ENCODE measurements around the gene SYNJ2. TPM values are rescaled to one million over a fixed set of nuclear protein-coding genes. Genes with fewer than 3 reads are reported as not detected.

The SYNJ2 gene
- total and polyA plus RNA-seq, 2 of the 4 experiments (the other 2 are of a cell fraction) = 40.8 to 45.2 TPM

DNA sequence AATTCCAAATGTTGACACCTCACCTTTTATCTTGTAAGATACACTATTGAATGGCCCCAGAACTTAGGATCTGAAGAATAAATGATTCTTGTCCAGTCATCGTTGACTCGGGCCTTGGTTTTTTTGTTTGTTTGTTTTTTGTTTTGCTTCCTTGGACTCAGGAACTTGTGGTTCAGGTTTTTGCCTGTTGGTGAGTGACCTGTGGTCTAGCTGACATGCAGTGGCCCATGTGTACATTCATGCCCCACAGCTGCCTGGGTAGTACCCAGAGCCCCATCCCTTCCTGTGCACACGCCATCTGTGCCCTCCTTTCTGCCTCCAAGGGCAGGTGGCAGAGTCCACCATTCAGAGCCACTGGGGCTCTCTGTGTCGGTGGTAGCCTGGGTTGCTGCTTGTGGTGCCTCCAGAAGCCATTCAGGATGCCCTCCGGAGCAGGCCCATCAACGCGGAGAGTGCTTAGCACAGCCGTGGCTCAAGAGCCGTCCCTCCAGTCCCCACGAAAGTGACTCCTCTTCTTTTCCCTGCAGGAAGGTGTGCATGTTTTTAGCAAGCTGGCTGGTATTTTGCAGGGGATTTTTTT lies 85.9 kb downstream of the SYNJ2 start:
- H4K91ac ChIP-seq (ENCODE audit: insufficient read depth, low read depth, low read length) = peak overlapping the region; percentile 77
- H2BK120ac ChIP-seq (ENCODE audit: low read depth, low read length) = peak overlapping the region; percentile 89
- H4K20me1 ChIP-seq (ENCODE audit: insufficient read depth, low read length) = no peaks in the 10 kb centered on the region
- H4K8ac ChIP-seq (ENCODE audit: low read depth in 2 of 2, low read length in 2 of 2) = peak overlapping the region in 1 of 2 experiments; percentile 74; a peak in 1 of 4 replicates
- H3K18ac ChIP-seq (ENCODE audit: low read depth, low read length) = no peak overlapping the region
- H3K4me1 ChIP-seq (ENCODE audit: control insufficient read depth, insufficient read depth, low read length) = peaks cover 17% of the 10 kb centered on the region
- intact Hi-C loops (cut with micrococcal nuclease) (loop anchor here (10.0 kb wide), 1 partner anchor 753 kb away; no protein-coding TSS in a partner anchor), in situ Hi-C loops (cut with MboI; ENCODE audit: low sequenced_read_pairs) (no loop called here), dilution Hi-C loops (cut with HindIII; ENCODE audit: low sequenced_read_pairs, unreplicated experiment) (no loop called here)
- ChIA-PET CTCF (no interaction called here), POLR2A (ENCODE audit: unreplicated experiment) (no interaction called here)
- 100% methylated on average over 1 of the region's 10 CpGs; no CpG with 5 or more reads in 1 of the 2 experiments for WGBS, 2 experiments (ENCODE audit: extremely low coverage in 2 of 2, insufficient read length in 1 of 2)
- H3K27ac ChIP-seq (ENCODE audit: insufficient read depth, low read length) = no peak overlapping the region; the same call in 1 of the 2 replicates
- peak overlapping the region; percentile 12 for H3K14ac ChIP-seq (replicated peaks; ENCODE audit: low read depth, low read length)
- no peaks in the 10 kb centered on the region for H3K9me3 ChIP-seq (ENCODE audit: control insufficient read depth, insufficient read depth, low read length)
- peaks cover 2 to 67% of the 10 kb centered on the region in 2 experiments; a peak in 2 of 4 replicates for H3K79me1 ChIP-seq (ENCODE audit: low read depth in 1 of 2, low read length in 2 of 2)
- no TSS peak for BruUV-seq (replicated peaks)
- DNase-seq = no peak
- peak overlapping the region; percentile 35; the same call in 1 of the 3 replicates for H2BK15ac ChIP-seq (ENCODE audit: low read depth, low read length)
- no peak for ATAC-seq (ENCODE audit: low read depth)
- TF ChIP-seq NFE2L2 (IDR thresholded peaks at IDR 0.05; ENCODE audit: low read depth, low read length) (0 out of 2 replicates have a peak, but pooled peaks have one; percentile 8), MAZ (IDR thresholded peaks at IDR 0.05; ENCODE audit: borderline replicate concordance, low read depth, low read length) (no peak)
- no peak overlapping the region for H3K4me3 ChIP-seq (ENCODE audit: insufficient read depth, low read depth, low read length)
- H3K9ac ChIP-seq (ENCODE audit: low read depth, low read length) = no peak overlapping the region
- H3K23ac ChIP-seq (ENCODE audit: low read depth, low read length) = peak overlapping the region; percentile 46; the same call in 1 of the 2 replicates
- H2BK20ac ChIP-seq (ENCODE audit: low read depth, low read length) = peak overlapping the region; percentile 4
- H3K36me3 ChIP-seq (ENCODE audit: control insufficient read depth, insufficient read depth, low read length) = peaks cover 70% of the 10 kb centered on the region
- no peak overlapping the region for H2AFZ ChIP-seq (replicated peaks; ENCODE audit: low read length, poor library complexity)
- H3K27me3 ChIP-seq (ENCODE audit: control insufficient read depth, insufficient read depth, low read length) = no peaks in the 10 kb centered on the region
- no peak overlapping the region for H3K4me2 ChIP-seq (ENCODE audit: low read depth, low read length)
- H4K5ac ChIP-seq (ENCODE audit: low read depth, low read length) = no peak overlapping the region
- no peak overlapping the region for H2AK9ac ChIP-seq (replicated peaks; ENCODE audit: low read depth, low read length, poor library complexity)
- peak overlapping the region; percentile 83; the same call in 1 of the 2 replicates for H2AK5ac ChIP-seq (ENCODE audit: low read depth, low read length)
- no peak overlapping the region; the same call in 1 of the 2 replicates for H3K56ac ChIP-seq (ENCODE audit: extremely low read depth, insufficient read depth, low read length)
- H3K9me1 ChIP-seq (ENCODE audit: insufficient read depth, low read length) = peaks cover 22% of the 10 kb centered on the region
- peak overlapping the region; percentile 68 for H3K4ac ChIP-seq (ENCODE audit: low read depth, low read length)
- peak overlapping the region; percentile 37 for H2BK5ac ChIP-seq (ENCODE audit: low read depth, low read length, poor library complexity, severe bottlenecking)
